SK-N-MC (cell line): ENCODE data around the gene MYCBP.

Source experiments
- EZH2 ChIP-seq: fragments of 200-600 bp; sonication (generic); IDR thresholded peaks from one replicate; pipeline ENCODE4 v1.6.1; 2017; ENCODE audit warnings: antibody characterized with exemption
- FOXP2 ChIP-seq: optimal IDR thresholded peaks from 2 replicates; pipeline ENCODE3; 2011; ENCODE audit warnings: mild to moderate bottlenecking, moderate library complexity; ENCODE audit not compliant: insufficient read depth; ENCODE audit errors: extremely low read length, control extremely low read depth
- POLR2AphosphoS5 ChIP-seq: IDR thresholded peaks from 2 replicates; pipeline ENCODE4 v1.6.1; 2012; ENCODE audit warnings: mild to moderate bottlenecking, low read depth, low read length, borderline replicate concordance

- TF ChIP-seq POLR2AphosphoS5 (no peak), EZH2 (no peak), FOXP2 (no peak)
Observed at GRCh38 chr1:38840281-38840680, 32.9 kb downstream of the MYCBP start.
